Activated B cell treated with CpG ODN at 0.5 μM for 24 hours (primary cell): ENCODE results near the gene SARM1. TPM values are rescaled to one million over a fixed set of nuclear protein-coding genes. Genes with fewer than 3 reads are reported as not detected.
A peak's percentile ranks its signal among the peaks of the same experiment; 100 is the strongest.

Experiments used
- ATAC-seq: fragments of 200-7000 bp; cut with Tn5 transposase; one replicate; pipeline ENCODE4 v1.10.0; 2021; ENCODE audit warnings: low read depth, mild to moderate bottlenecking, moderate library complexity
- CTCF ChIA-PET: fragments of 350-600 bp; sonication (Branson Sonifier 250); formaldehyde crosslinking; loops from one replicate; lab custom pipeline; 2021; ENCODE audit warnings: antibody characterized with exemption; lab: Charles Lee
- POLR2A ChIA-PET: fragments of 350-600 bp; sonication (Branson Sonifier 250); formaldehyde crosslinking; loops from one replicate; lab custom pipeline; 2021; ENCODE audit warnings: antibody characterized with exemption; lab: Charles Lee
- DNase-seq: peaks from one replicate; pipeline ENCODE4 v3.0.0; 2022
- H3K27ac Mint-ChIP-seq: one replicate; pipeline ENCODE4 v1.8.0; 2020; ENCODE audit warnings: mixed read lengths
- H3K27me3 Mint-ChIP-seq: one replicate; pipeline ENCODE4 v1.8.0; 2021; ENCODE audit warnings: mixed read lengths
- H3K36me3 Mint-ChIP-seq: one replicate; pipeline ENCODE4 v1.8.0; 2021; ENCODE audit warnings: low read depth, mixed read lengths
- H3K4me1 Mint-ChIP-seq: one replicate; pipeline ENCODE4 v1.8.0; 2021; ENCODE audit warnings: mixed read lengths
- H3K4me3 Mint-ChIP-seq: one replicate; pipeline ENCODE4 v1.8.0; 2020; ENCODE audit warnings: mild to moderate bottlenecking, mixed read lengths
- H3K9me3 Mint-ChIP-seq: one replicate; pipeline ENCODE4 v1.8.0; 2020; ENCODE audit warnings: mixed read lengths
- CTCF ChIP-seq: fragments of 200-600 bp; IDR thresholded peaks from one replicate; pipeline ENCODE4 v1.8.0; 2022; ENCODE audit warnings: antibody characterized with exemption, mild to moderate bottlenecking
- intact Hi-C: fragments of 100-400 bp; cut with micrococcal nuclease; formaldehyde crosslinking; loops from one replicate; pipeline ENCODE4 v1.15.1; 2024
- total RNA-seq: library from RNA; stranded (reverse); gene quantifications from 2 replicates; pipeline ENCODE4 v1.2.3, GENCODE V29; 2022

SARM1 gene
- total RNA-seq, 1 donor from 2014 or later, result 19.9 TPM

GRCh38 chr17:28404461-28404811 is 32.9 kb downstream of the SARM1 start:
- peaks cover 8% of the 10 kb centered on the region for H3K4me1 Mint-ChIP-seq
- POLR2A ChIA-PET, result interaction anchor here (0.6 kb wide), 1 partner anchor 33 kb away, joined by 7 read pairs; no protein-coding TSS in a partner anchor

GRCh38 chr17:28404812-28405570 is 33.5 kb downstream of the SARM1 start:
- POLR2A ChIA-PET, result interaction anchor here (0.6 kb wide), 1 partner anchor 33 kb away, joined by 7 read pairs; no protein-coding TSS in a partner anchor
- intact Hi-C loops, result no loop called here
- Mint-ChIP-seq H3K27me3 (peaks cover 4% of the 10 kb centered on the region), H3K36me3 (no peaks in the 10 kb centered on the region), H3K4me3 (peak overlapping the region; percentile 78), H3K9me3 (no peaks in the 10 kb centered on the region), H3K4me1 (peaks cover 8% of the 10 kb centered on the region), H3K27ac (no peak overlapping the region)
- TF ChIP-seq CTCF, result no peak
- DNase-seq (no peak), ATAC-seq (no peak)
- CTCF ChIA-PET, result interaction anchor here (5.1 kb wide), 1 partner anchor 11 kb away, joined by 26 read pairs; no protein-coding TSS in a partner anchor

More at GRCh38 chr17:28404461-28404811, 32.9 kb downstream of the SARM1 start:
- no peaks in the 10 kb centered on the region for H3K9me3 Mint-ChIP-seq
- H3K36me3 Mint-ChIP-seq, result no peaks in the 10 kb centered on the region
- H3K27me3 Mint-ChIP-seq, result peaks cover 4% of the 10 kb centered on the region
- CTCF ChIA-PET, result interaction anchor here (5.1 kb wide), 1 partner anchor 12 kb away, joined by 26 read pairs; no protein-coding TSS in a partner anchor
- H3K4me3 Mint-ChIP-seq, result no peak overlapping the region
- TF ChIP-seq CTCF, result no peak
- intact Hi-C loops, result no loop called here
- DNase-seq, result no peak
- ATAC-seq, result no peak
- no peak overlapping the region for H3K27ac Mint-ChIP-seq

DNA sequence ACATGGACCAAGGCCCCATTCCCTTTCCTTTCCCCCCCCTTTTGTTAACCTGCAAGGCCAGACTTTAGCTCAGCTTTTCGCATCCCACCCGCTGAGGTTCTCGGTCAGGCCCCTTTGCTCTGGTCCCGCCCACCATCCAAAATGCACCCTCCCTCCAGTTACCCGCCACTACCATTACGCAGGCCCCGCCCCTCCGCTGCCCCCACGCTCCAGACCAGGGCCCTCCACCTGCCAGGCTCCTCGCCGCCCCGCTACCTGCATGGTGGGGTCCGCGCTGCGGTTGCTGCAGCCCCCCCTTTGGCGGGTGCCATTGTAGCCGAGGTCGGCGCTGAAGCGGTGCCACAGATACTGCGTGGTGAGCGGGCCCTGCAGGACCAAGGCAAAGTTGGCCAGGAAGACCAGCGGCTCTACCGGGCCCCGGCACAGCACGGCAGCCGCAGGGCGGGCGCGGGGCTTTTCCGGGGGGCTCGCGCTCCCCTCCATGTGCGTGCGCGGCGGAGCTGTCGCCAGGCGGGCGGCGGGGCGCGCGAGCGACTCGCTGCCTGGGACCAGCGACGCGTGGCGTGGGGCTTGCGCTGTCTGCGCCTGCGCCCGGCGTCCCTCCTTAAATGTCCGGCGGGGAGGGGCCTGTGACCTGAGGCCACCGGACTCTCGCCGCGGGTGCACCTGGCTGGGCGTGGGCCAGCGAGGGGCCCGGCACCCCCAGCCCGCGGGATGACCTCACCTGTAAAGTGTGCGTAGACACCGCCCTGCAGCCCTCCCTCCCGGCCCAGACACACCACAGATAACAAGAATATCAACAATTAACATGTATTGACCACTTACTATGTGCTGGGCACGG is 34.4 kb downstream of the SARM1 start, which contains the start of gene SLC46A1:
TSS of gene SLC46A1 (minus strand) at position 581 of the 841 bp plus-strand sequence. CDS start at position 483, 98 bp downstream.
- POLR2A ChIA-PET, result interaction anchor here (1.0 kb wide), 1 partner anchor 11 kb away, joined by 3 read pairs; no protein-coding TSS in a partner anchor

GRCh38 chr17:28406473-28406814 is 35.0 kb downstream of the SARM1 start:
- H3K4me1 Mint-ChIP-seq, result peaks cover 8% of the 10 kb centered on the region
- no peak overlapping the region for H3K27ac Mint-ChIP-seq
- no peaks in the 10 kb centered on the region for H3K36me3 Mint-ChIP-seq
- H3K4me3 Mint-ChIP-seq, result peak overlapping the region; percentile 83
- ChIA-PET CTCF (interaction anchor here (5.1 kb wide), 1 partner anchor 10 kb away, joined by 26 read pairs; no protein-coding TSS in a partner anchor), POLR2A (interaction anchor here (1.0 kb wide), 1 partner anchor 10 kb away, joined by 3 read pairs; no protein-coding TSS in a partner anchor)
- H3K9me3 Mint-ChIP-seq, result no peaks in the 10 kb centered on the region
- TF ChIP-seq CTCF, result no peak
- peaks cover 4% of the 10 kb centered on the region for H3K27me3 Mint-ChIP-seq
- intact Hi-C loops, result loop anchor here (1.0 kb wide), 3 partner anchors 11 to 71 kb away; partner anchors contain the start of genes IFT20, SARM1 and TNFAIP1
- ATAC-seq (no peak), DNase-seq (no peak)

More for the DNA sequence above, 34.4 kb downstream of the SARM1 start, which contains the start of gene SLC46A1:
- H3K9me3 Mint-ChIP-seq, result no peaks in the 10 kb centered on the region
- peak within 1 kb of the TSS; percentile 41 for H3K27ac Mint-ChIP-seq
- H3K27me3 Mint-ChIP-seq, result peaks cover 4% of the 10 kb centered on the region
- peak within 1 kb of the TSS; percentile 83 for H3K4me3 Mint-ChIP-seq
- ATAC-seq (peak; percentile 88), DNase-seq (peak; percentile 52)
- no peak for TF ChIP-seq CTCF
- peaks cover 8% of the 10 kb centered on the region for H3K4me1 Mint-ChIP-seq
- CTCF ChIA-PET, result interaction anchor here (5.1 kb wide), 1 partner anchor 11 kb away, joined by 26 read pairs; no protein-coding TSS in a partner anchor
- intact Hi-C loops, result loop anchor here (1.0 kb wide), 3 partner anchors 11 to 71 kb away; partner anchors contain the start of genes IFT20, SARM1 and TNFAIP1
- H3K36me3 Mint-ChIP-seq, result no peaks in the 10 kb centered on the region
